ENCODE data around the gene COL12A1. TPM values are rescaled to one million over a fixed set of nuclear protein-coding genes. Genes with fewer than 3 reads are reported as not detected.

COL12A1 gene
- polyA plus RNA-seq, 1 donor (not counting 4 experiments of a cell fraction or from before 2014, with no cell fraction given) = 96.9 TPM

- Histone ChIP-seq H3K9me3 (ENCODE audit: control insufficient read depth, low read depth, low read length) (no peaks in the 10 kb centered on the region), H4K20me1 (ENCODE audit: control insufficient read depth, extremely low read depth, insufficient read depth, low read length) (no peaks in the 10 kb centered on the region), H3K4me3 (ENCODE audit: control insufficient read depth in 2 of 3, extremely low read depth in 1 of 3, insufficient read depth in 2 of 3, low read depth in 1 of 3, low read length in 3 of 3) (no peak overlapping the region), H3K9me1 (ENCODE audit: control insufficient read depth, extremely low read depth, insufficient read depth, low read length) (no peaks in the 10 kb centered on the region), H3K4me2 (ENCODE audit: control insufficient read depth, extremely low read depth, insufficient read depth, low read depth, low read length) (no peak overlapping the region), H2AFZ (ENCODE audit: control insufficient read depth, low read length) (no peak overlapping the region), H3K27ac (ENCODE audit: control insufficient read depth, insufficient read depth, low read length) (no peak overlapping the region), H3K9ac (ENCODE audit: control insufficient read depth, extremely low read depth, insufficient read depth, low read length) (no peak overlapping the region), H3K27me3 (ENCODE audit: control insufficient read depth, extremely low read depth, insufficient read depth, low read length) (no peaks in the 10 kb centered on the region), H3K79me2 (ENCODE audit: control insufficient read depth, insufficient read depth, low read length) (no peaks in the 10 kb centered on the region), H3K4me1 (ENCODE audit: control insufficient read depth, extremely low read depth, insufficient read depth, low read length) (no peaks in the 10 kb centered on the region), H3K36me3 (ENCODE audit: control insufficient read depth in 2 of 2, extremely low read depth in 1 of 2, insufficient read depth in 2 of 2, low read length in 2 of 2) (peaks cover 28 to 56% of the 10 kb centered on the region in 2 experiments)
- FAIRE-seq = no peak
- TF ChIP-seq EZH2 (IDR thresholded peaks at IDR 0.05; ENCODE audit: low read length) = no peak
- TF ChIP-seq, protein P1, sequence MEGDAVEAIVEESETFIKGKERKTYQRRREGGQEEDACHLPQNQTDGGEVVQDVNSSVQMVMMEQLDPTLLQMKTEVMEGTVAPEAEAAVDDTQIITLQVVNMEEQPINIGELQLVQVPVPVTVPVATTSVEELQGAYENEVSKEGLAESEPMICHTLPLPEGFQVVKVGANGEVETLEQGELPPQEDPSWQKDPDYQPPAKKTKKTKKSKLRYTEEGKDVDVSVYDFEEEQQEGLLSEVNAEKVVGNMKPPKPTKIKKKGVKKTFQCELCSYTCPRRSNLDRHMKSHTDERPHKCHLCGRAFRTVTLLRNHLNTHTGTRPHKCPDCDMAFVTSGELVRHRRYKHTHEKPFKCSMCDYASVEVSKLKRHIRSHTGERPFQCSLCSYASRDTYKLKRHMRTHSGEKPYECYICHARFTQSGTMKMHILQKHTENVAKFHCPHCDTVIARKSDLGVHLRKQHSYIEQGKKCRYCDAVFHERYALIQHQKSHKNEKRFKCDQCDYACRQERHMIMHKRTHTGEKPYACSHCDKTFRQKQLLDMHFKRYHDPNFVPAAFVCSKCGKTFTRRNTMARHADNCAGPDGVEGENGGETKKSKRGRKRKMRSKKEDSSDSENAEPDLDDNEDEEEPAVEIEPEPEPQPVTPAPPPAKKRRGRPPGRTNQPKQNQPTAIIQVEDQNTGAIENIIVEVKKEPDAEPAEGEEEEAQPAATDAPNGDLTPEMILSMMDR (optimal IDR thresholded peaks at IDR 0.05 in 1 of 3, IDR thresholded peaks at IDR 0.05 in 1 of 3, conservative IDR thresholded peaks at IDR 0.05 in 1 of 3; ENCODE audit: extremely low read depth in 1 of 3, insufficient read depth in 2 of 3, low read length in 3 of 3) = no peak
- dilution Hi-C loops (cut with MboI; ENCODE audit: extremely low pct_ligation_motif_present, low sequenced_read_pairs) = no loop called here
- DNase-seq (ENCODE audit: low read depth, low spot score) = no peak
Measured at GRCh38 chr6:75130784-75131183, 75.1 kb downstream of the COL12A1 start.

DNA sequence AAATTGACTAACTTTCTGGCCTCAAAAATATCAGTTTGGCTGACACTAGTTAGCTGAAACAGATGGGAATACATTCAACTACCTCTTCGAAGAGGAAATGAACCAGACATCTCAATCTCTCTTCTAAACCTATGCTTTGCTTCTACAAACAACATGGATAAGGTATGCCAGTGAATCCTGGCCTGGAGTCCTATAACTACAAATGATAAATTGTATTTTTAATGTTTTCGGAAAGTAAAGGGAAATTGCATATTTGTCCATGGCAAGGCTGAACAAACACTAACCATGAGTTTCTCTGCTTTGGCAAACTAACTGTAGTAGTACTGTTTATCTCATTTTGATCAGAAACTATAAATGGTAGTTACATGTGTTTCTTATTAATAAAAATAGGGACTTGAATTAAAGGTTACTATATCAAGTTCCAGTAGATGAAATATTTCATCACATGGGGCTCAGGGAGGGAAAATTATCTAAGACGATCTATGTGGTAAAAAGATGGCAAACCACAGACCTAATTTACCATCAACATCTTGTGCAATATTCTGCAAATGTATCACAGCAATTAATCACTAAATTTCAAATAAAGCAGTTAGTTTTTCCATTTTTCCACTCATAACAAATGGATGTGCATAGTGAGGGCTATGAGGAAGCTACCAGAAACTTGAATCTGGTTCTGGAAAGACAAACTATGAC lies 76.8 kb downstream of the COL12A1 start:
- H3K9me3 ChIP-seq (ENCODE audit: control insufficient read depth, low read depth, low read length) = no peaks in the 10 kb centered on the region
- H3K9ac ChIP-seq (ENCODE audit: control insufficient read depth, extremely low read depth, insufficient read depth, low read length) = no peak overlapping the region
- H2AFZ ChIP-seq (ENCODE audit: control insufficient read depth, low read length) = no peak overlapping the region
- FAIRE-seq (peak; percentile 5), DNase-seq (ENCODE audit: low read depth, low spot score) (no peak)
- no peak overlapping the region for H3K27ac ChIP-seq (ENCODE audit: control insufficient read depth, insufficient read depth, low read length)
- no peaks in the 10 kb centered on the region for H3K27me3 ChIP-seq (ENCODE audit: control insufficient read depth, extremely low read depth, insufficient read depth, low read length)
- no peak overlapping the region for H3K4me2 ChIP-seq (ENCODE audit: control insufficient read depth, extremely low read depth, insufficient read depth, low read depth, low read length)
- no peak overlapping the region for H3K4me3 ChIP-seq (ENCODE audit: control insufficient read depth in 2 of 3, extremely low read depth in 1 of 3, insufficient read depth in 2 of 3, low read depth in 1 of 3, low read length in 3 of 3)
- no peaks in the 10 kb centered on the region for H3K4me1 ChIP-seq (ENCODE audit: control insufficient read depth, extremely low read depth, insufficient read depth, low read length)
- TF ChIP-seq, protein P1 (optimal IDR thresholded peaks at IDR 0.05 in 1 of 3, IDR thresholded peaks at IDR 0.05 in 1 of 3, conservative IDR thresholded peaks at IDR 0.05 in 1 of 3; ENCODE audit: extremely low read depth in 1 of 3, insufficient read depth in 2 of 3, low read length in 3 of 3) = no peak
- TF ChIP-seq EZH2 (IDR thresholded peaks at IDR 0.05; ENCODE audit: low read length) = no peak
- peaks cover 21 to 46% of the 10 kb centered on the region in 2 experiments for H3K36me3 ChIP-seq (ENCODE audit: control insufficient read depth in 2 of 2, extremely low read depth in 1 of 2, insufficient read depth in 2 of 2, low read length in 2 of 2)
- no peaks in the 10 kb centered on the region for H3K79me2 ChIP-seq (ENCODE audit: control insufficient read depth, insufficient read depth, low read length)
- no peaks in the 10 kb centered on the region for H3K9me1 ChIP-seq (ENCODE audit: control insufficient read depth, extremely low read depth, insufficient read depth, low read length)
- H4K20me1 ChIP-seq (ENCODE audit: control insufficient read depth, extremely low read depth, insufficient read depth, low read length) = no peaks in the 10 kb centered on the region
- dilution Hi-C loops (cut with MboI; ENCODE audit: extremely low pct_ligation_motif_present, low sequenced_read_pairs) = no loop called here

Measured in keratinocyte (primary cell).